ENCODE data around the gene CFAP46.

- TF ChIP-seq POLR2A (IDR thresholded peaks at IDR 0.05) = no peak
- no peak for TF ChIP-seq CTCF (IDR thresholded peaks at IDR 0.05)
These were observed 115.6 kb downstream of the CFAP46 start for GRCh38 chr10:132826524-132827422.

All from uterus (tissue), 2 donors.